ENCODE data around the gene MRTFB. TPM values are rescaled to one million over a fixed set of nuclear protein-coding genes. Genes with fewer than 3 reads are reported as not detected.
A peak's percentile ranks its signal among the peaks of the same experiment; 100 is the strongest.
"Not testable (repeated sequence)": the region's sequence is repeated elsewhere in the genome, so short reads cannot be mapped to it uniquely, and the experiment has no call there.

The MRTFB gene
- total RNA-seq, 2 experiments from 2014 or later, result 18.0 to 19.4 TPM

GRCh38 chr16:14182999-14183398 lies 111.9 kb downstream of the MRTFB start:
- no peak overlapping the region for H3K4me3 Mint-ChIP-seq
- TF ChIP-seq CTCF (IDR thresholded peaks at IDR 0.05), result no peak
- no peaks in the 10 kb centered on the region for H3K27me3 Mint-ChIP-seq
- H3K36me3 Mint-ChIP-seq (ENCODE audit: low read depth), result no peaks in the 10 kb centered on the region
- Histone ChIP-seq H3K4me1 (ENCODE audit: insufficient read depth, low read length) (no peaks in the 10 kb centered on the region), H3K27me3 (ENCODE audit: control insufficient read depth in 1 of 2, insufficient read depth in 2 of 2, low read length in 2 of 2) (no peaks in the 10 kb centered on the region), H3K4me3 (ENCODE audit: low read length) (no peak overlapping the region), H3K27ac (ENCODE audit: low read depth in 1 of 2, low read length in 2 of 2) (no peak overlapping the region), H3K36me3 (ENCODE audit: insufficient read depth, low read length) (no peaks in the 10 kb centered on the region), H3K9me3 (ENCODE audit: control insufficient read depth in 1 of 2, insufficient read depth in 1 of 2, low read length in 2 of 2) (no peaks in the 10 kb centered on the region)
- intact Hi-C loops (cut with DNase I, micrococcal nuclease), result no loop called here
- H3K9me3 Mint-ChIP-seq, result no peaks in the 10 kb centered on the region
- ATAC-seq (ENCODE audit: poor library complexity), result no peak
- DNase-seq, result no peak
- CTCF ChIA-PET, result no interaction called here
- no peak overlapping the region for H3K27ac Mint-ChIP-seq
- peaks cover 21% of the 10 kb centered on the region for H3K4me1 Mint-ChIP-seq (ENCODE audit: low read depth)
- POLR2A ChIA-PET, result no interaction called here

GRCh38 chr16:14183962-14184361 lies 112.8 kb downstream of the MRTFB start:
- CTCF ChIA-PET, result interaction anchor here (0.7 kb wide), 1 partner anchor 41 kb away, joined by 3 read pairs; no protein-coding TSS in a partner anchor
- H3K27me3 ChIP-seq (ENCODE audit: control insufficient read depth in 1 of 2, insufficient read depth in 2 of 2, low read length in 2 of 2); H3K36me3 ChIP-seq (ENCODE audit: insufficient read depth, low read length); H3K9me3 ChIP-seq (ENCODE audit: control insufficient read depth in 1 of 2, insufficient read depth in 1 of 2, low read length in 2 of 2); H3K4me1 ChIP-seq (ENCODE audit: insufficient read depth, low read length); DNase-seq; H3K36me3 Mint-ChIP-seq (ENCODE audit: low read depth); ATAC-seq (ENCODE audit: poor library complexity); H3K4me3 ChIP-seq (ENCODE audit: low read length); H3K9me3 Mint-ChIP-seq; H3K27ac ChIP-seq (ENCODE audit: low read depth in 1 of 2, low read length in 2 of 2); intact Hi-C loops (cut with DNase I, micrococcal nuclease); H3K27ac Mint-ChIP-seq; H3K27me3 Mint-ChIP-seq; H3K4me3 Mint-ChIP-seq: not testable (repeated sequence)
- POLR2A ChIA-PET, result interaction anchor here (1.0 kb wide), 1 partner anchor 9 kb away, joined by 3 read pairs; no protein-coding TSS in a partner anchor
- H3K4me1 Mint-ChIP-seq (ENCODE audit: low read depth), result peaks cover 21% of the 10 kb centered on the region

- peak overlapping the region; percentile 65 for H3K27ac Mint-ChIP-seq
- ChIA-PET POLR2A (interaction anchor here (1.3 to 1.7 kb wide), 2 partner anchors 10 to 13 kb away, joined by 4 to 7 read pairs; no protein-coding TSS in a partner anchor), CTCF (no interaction called here)
- ATAC-seq (ENCODE audit: poor library complexity), result peak; percentile 55
- Histone ChIP-seq H3K27me3 (ENCODE audit: control insufficient read depth in 1 of 2, insufficient read depth in 2 of 2, low read length in 2 of 2) (no peaks in the 10 kb centered on the region), H3K4me1 (ENCODE audit: insufficient read depth, low read length) (no peaks in the 10 kb centered on the region), H3K36me3 (ENCODE audit: insufficient read depth, low read length) (no peaks in the 10 kb centered on the region), H3K9me3 (ENCODE audit: control insufficient read depth in 1 of 2, insufficient read depth in 1 of 2, low read length in 2 of 2) (no peaks in the 10 kb centered on the region), H3K27ac (ENCODE audit: low read depth in 1 of 2, low read length in 2 of 2) (no peak overlapping the region), H3K4me3 (ENCODE audit: low read length) (no peak overlapping the region)
- no peaks in the 10 kb centered on the region for H3K27me3 Mint-ChIP-seq
- H3K36me3 Mint-ChIP-seq (ENCODE audit: low read depth), result no peaks in the 10 kb centered on the region
- peak overlapping the region; percentile 56 for H3K4me3 Mint-ChIP-seq
- H3K9me3 Mint-ChIP-seq, result no peaks in the 10 kb centered on the region
- intact Hi-C loops (cut with DNase I, micrococcal nuclease), result no loop called here
- peaks cover 33% of the 10 kb centered on the region for H3K4me1 Mint-ChIP-seq (ENCODE audit: low read depth)
- peak; percentile 21 for TF ChIP-seq CTCF (IDR thresholded peaks at IDR 0.05)
- peak in 2 of 14 experiments; percentile 13 to 26 for DNase-seq
These were observed 115.1 kb downstream of the MRTFB start for GRCh38 chr16:14186007-14186794.
